GM12878 (cell line): ENCODE measurements around the gene TMEM253. TPM values are rescaled to one million over a fixed set of nuclear protein-coding genes. Genes with fewer than 3 reads are reported as not detected.

Source experiments
- ATAC-seq: fragments of 200-7000 bp; cut with Tn5 transposase; 3 replicates; pipeline ENCODE4 v1.9.1; 2020; ENCODE audit warnings: mild to moderate bottlenecking, moderate library complexity
- BruUV-seq: library from RNA; stranded (reverse); fragments of 400-500 nt; replicated peaks from 2 replicates; lab custom pipeline; 2021; lab: Mats Ljungman, UMichigan
- CTCF ChIA-PET: fragments of 300-600 bp; sonication (Branson Sonifier 250); formaldehyde crosslinking; extraction: SDS; loops from one replicate; lab custom pipeline; 2021; ENCODE audit warnings: inconsistent platforms; lab: Yijun Ruan, JAX
- POLR2A ChIA-PET: fragments of 350-600 bp; formaldehyde crosslinking; extraction: SDS; loops from one replicate; lab custom pipeline; 2021; ENCODE audit warnings: inconsistent platforms; lab: Charles Lee
- RAD21 ChIA-PET: fragments of 300-600 bp; sonication (Branson Sonifier 250); formaldehyde crosslinking; loops from one replicate; lab custom pipeline; 2023; ENCODE audit warnings: antibody characterized with exemption; ENCODE audit not compliant: unreplicated experiment; lab: Charles Lee
- SMC1A ChIA-PET: fragments of 300-600 bp; sonication (Branson Sonifier 250); formaldehyde crosslinking; loops from one replicate; lab custom pipeline; 2023; ENCODE audit not compliant: unreplicated experiment, uncharacterized antibody; lab: Charles Lee
- DNase-seq: peaks from one replicate; pipeline ENCODE4 v3.0.0-alpha.2; 2011; ENCODE audit warnings: low read depth, low spot score
- FAIRE-seq: peaks from 3 replicates; lab custom pipeline; 2011; peaks lifted over from hg19 to GRCh38; lab: Jason Lieb, UNC
- H2AFZ ChIP-seq: 2 replicates; pipeline ENCODE4 v1.6.0; 2011; ENCODE audit warnings: low read depth, low read length, control low read depth; ENCODE audit not compliant: control insufficient read depth
- H3K27ac ChIP-seq: 2 replicates; pipeline ENCODE4 v1.5.1; 2011; ENCODE audit warnings: control low read depth; ENCODE audit not compliant: control insufficient read depth, insufficient read depth
- H3K27me3 ChIP-seq, 2 experiments: replicated peaks in 1 of 2; 2 replicates each; pipeline versions ENCODE4 v1.6.0 to v1.6.1; 2011; ENCODE audit warnings: low read length in 1 of 2; ENCODE audit not compliant: control insufficient read depth in 2 of 2, insufficient read depth in 2 of 2
- H3K36me3 ChIP-seq, 2 experiments: 2 replicates each; pipeline ENCODE4 v1.5.1; 2011; ENCODE audit warnings: low read length in 1 of 2; ENCODE audit not compliant: control insufficient read depth in 2 of 2, insufficient read depth in 2 of 2
- H3K4me1 ChIP-seq: 2 replicates; pipeline ENCODE4 v1.6.1; 2011; ENCODE audit warnings: mild to moderate bottlenecking, low read length, moderate library complexity, mixed read lengths; ENCODE audit not compliant: control insufficient read depth, insufficient read depth
- H3K4me2 ChIP-seq: 2 replicates; pipeline ENCODE4 v1.6.0; 2011; ENCODE audit warnings: control low read depth; ENCODE audit not compliant: control insufficient read depth, insufficient read depth
- H3K4me3 ChIP-seq: fragments of 200-600 bp; sonication (generic); 2 replicates; pipeline ENCODE4 v1.5.1; 2016
- H3K79me2 ChIP-seq: 2 replicates; pipeline ENCODE4 v1.6.0; 2011; ENCODE audit warnings: low read length; ENCODE audit not compliant: control insufficient read depth, insufficient read depth
- H3K9ac ChIP-seq: 2 replicates; pipeline ENCODE4 v1.8.0; 2011; ENCODE audit warnings: low read length, control low read depth, mixed read lengths; ENCODE audit not compliant: control insufficient read depth, insufficient read depth
- H3K9me3 ChIP-seq: replicated peaks from 3 replicates; pipeline ENCODE4 v1.5.1; 2011; ENCODE audit warnings: mild to moderate bottlenecking, low read length; ENCODE audit not compliant: control insufficient read depth, insufficient read depth
- H4K20me1 ChIP-seq: 2 replicates; pipeline ENCODE4 v1.6.0; 2011; ENCODE audit not compliant: control insufficient read depth, insufficient read depth
- ATF7 ChIP-seq: fragments of 450-650 bp; IDR thresholded peaks from 2 replicates; pipeline ENCODE4 v1.6.1; 2016; ENCODE audit warnings: low read depth, mild to moderate bottlenecking
- CBFB ChIP-seq: IDR thresholded peaks from 2 replicates; pipeline ENCODE4 v1.6.1; 2016; ENCODE audit warnings: antibody characterized with exemption, low read depth
- FOS ChIP-seq: IDR thresholded peaks from 3 replicates; pipeline ENCODE4 v1.6.1; 2011; ENCODE audit warnings: borderline replicate concordance; ENCODE audit not compliant: insufficient read length; ENCODE audit errors: extremely low read depth
- IKZF1 ChIP-seq: fragments of 450-650 bp; conservative IDR thresholded peaks from 2 replicates; pipeline ENCODE4 v1.6.1; 2017; ENCODE audit warnings: antibody characterized with exemption, mild to moderate bottlenecking
- MYC ChIP-seq: IDR thresholded peaks from 2 replicates; pipeline ENCODE4 v1.6.1; 2011; ENCODE audit warnings: mild to moderate bottlenecking, low read length, moderate library complexity, inconsistent platforms; ENCODE audit not compliant: insufficient read depth, insufficient replicate concordance, insufficient read length, severe bottlenecking
- NR2C1 ChIP-seq: fragments of 450-650 bp; IDR thresholded peaks from 2 replicates; pipeline ENCODE4 v1.6.1; 2017; ENCODE audit warnings: antibody characterized with exemption, mild to moderate bottlenecking, moderate library complexity
- PAX5 ChIP-seq: IDR thresholded peaks from 2 replicates; pipeline ENCODE4 v1.6.1; 2011; ENCODE audit warnings: low read depth, low read length, borderline replicate concordance
- POLR2AphosphoS2 ChIP-seq: IDR thresholded peaks from 2 replicates; pipeline ENCODE4 v1.6.1; 2011; ENCODE audit warnings: low read depth, mild to moderate bottlenecking, low read length, improper control_type of control experiment, moderate library complexity
- RUNX3 ChIP-seq: IDR thresholded peaks from 2 replicates; pipeline ENCODE4 v1.6.1; 2012; ENCODE audit warnings: low read length, inconsistent platforms
- YY1 ChIP-seq: IDR thresholded peaks from 2 replicates; pipeline ENCODE4 v1.6.1; 2011; ENCODE audit warnings: low read depth, mild to moderate bottlenecking, low read length
- ZBTB4 ChIP-seq: fragments of 450-650 bp; formaldehyde crosslinking; IDR thresholded peaks from 2 replicates; pipeline ENCODE4 v1.4.0; 2022; ENCODE audit warnings: mild to moderate bottlenecking, moderate library complexity
- WGBS: methylation state at CpG from one replicate; pipeline ENCODE4 v1.1.6; 2016; ENCODE audit warnings: low lambda C conversion rate; ENCODE audit not compliant: insufficient replicate concordance, insufficient coverage; ENCODE audit errors: missing lambda C conversion rate; 5-methylcytosine and 5-hydroxymethylcytosine counted together
- in situ Hi-C: fragments of 300-500 bp; cut with MboI; formaldehyde crosslinking; loops from 9 replicates; pipeline ENCODE4 v1.14.3; 2018; ENCODE audit warnings: mixed read lengths
- intact Hi-C: fragments of 100-400 bp; cut with micrococcal nuclease; formaldehyde crosslinking; loops from one replicate; pipeline ENCODE4 v1.14.2; 2022; ENCODE audit not compliant: unreplicated experiment
- polyA plus RNA-seq, 11 experiments: library from polyadenylated mRNA; depleted of rRNA in 4 of 11; unstranded in 6 of 11; stranded (reverse) in 5 of 11; fragments of >200 nt; fragmentation: Nextera tagmentation in 4 of 11; fragmentation: Illumina TruSeq in 1 of 11; extraction: Ambion mirVana in 4 of 11; extraction: Trizol in 1 of 11; gene quantifications; 1 replicate in 1 of 11; 2 replicates in 10 of 11; pipeline versions ENCODE4 v1.2.1 to v1.2.3, GENCODE V29; 2011 to 2016; ENCODE audit warnings: inconsistent platforms in 2 of 11, missing spikeins in 2 of 11, low read depth in 1 of 11
- total RNA-seq, 4 experiments: library from RNA; depleted of rRNA in 3 of 4; stranded (reverse); fragments of >200 nt in 3 of 4; fragmentation: Illumina TruSeq in 1 of 4; extraction: Trizol in 1 of 4; gene quantifications; 2 replicates each; pipeline versions ENCODE4 v1.2.1 to v1.2.3, GENCODE V29; 2013 to 2021
- TF ChIP-seq, protein P1 (sequence below), 3 experiments: IDR thresholded peaks in 2 of 3; conservative IDR thresholded peaks in 1 of 3; 2 replicates each; pipeline ENCODE4 v1.5.1; 2011; ENCODE audit warnings: low read depth in 3 of 3, low read length in 3 of 3, mild to moderate bottlenecking in 3 of 3, control low read depth in 2 of 3, moderate library complexity in 2 of 3, inconsistent platforms in 1 of 3, mixed read lengths in 1 of 3; ENCODE audit not compliant: control insufficient read depth in 2 of 3, insufficient read depth in 1 of 3; ENCODE audit errors: extremely low read depth in 1 of 3
- TF ChIP-seq, protein P2 (sequence below): fragments of 150-350 bp; IDR thresholded peaks from 2 replicates; pipeline ENCODE4 v1.6.1; 2016; ENCODE audit warnings: low read depth, low read length

Gene TMEM253
- total and polyA plus RNA-seq, 10 of the 15 experiments (the other 5 are each of a cell fraction or from before 2014, with no cell fraction given), result 0.11 to 0.48 TPM; not detected in 8

DNA sequence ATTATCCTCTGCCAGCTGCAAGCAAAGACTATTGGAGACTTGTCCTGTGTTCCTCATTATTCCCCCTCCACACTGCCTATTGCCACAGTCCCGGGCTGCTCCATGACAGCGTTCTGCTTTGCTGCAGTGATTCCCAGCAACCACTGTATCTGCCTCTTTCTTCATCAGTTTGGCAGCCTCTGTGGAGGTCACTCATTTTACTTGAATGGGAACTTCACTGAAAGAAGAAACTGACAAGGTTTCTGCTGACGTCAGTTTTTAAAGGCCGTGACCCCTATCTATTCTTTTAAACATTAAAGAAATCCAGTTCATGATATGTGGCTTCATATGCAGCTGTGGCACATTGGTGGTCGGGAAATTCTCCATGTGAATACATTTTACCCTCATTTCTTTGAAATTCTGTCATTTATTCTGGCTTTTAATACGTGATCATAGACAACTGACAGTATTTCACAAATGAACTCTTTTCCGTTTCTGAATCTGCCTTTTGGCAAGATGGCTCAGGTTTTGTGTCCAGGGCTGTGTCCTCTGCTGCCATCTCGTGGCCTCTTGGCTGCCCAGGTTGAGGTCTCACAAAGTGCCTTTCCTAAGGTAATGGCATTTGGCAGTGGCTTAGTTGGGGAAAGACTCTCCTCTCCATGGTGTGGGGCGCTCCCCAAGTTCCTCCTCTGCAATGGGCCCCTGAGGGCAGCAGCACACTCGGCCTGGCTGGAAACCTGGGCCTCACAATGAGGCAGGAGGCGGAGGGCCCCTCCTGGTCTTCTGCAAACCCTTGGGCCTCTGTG, 5.8 kb downstream of the TMEM253 start:
- intact Hi-C loops, result loop anchor here (1.0 kb wide), 1 partner anchor 14 kb away; no protein-coding TSS in a partner anchor
- DNase-seq (no peak), FAIRE-seq (peak; percentile 59), ATAC-seq (peak; percentile 35)
- Histone ChIP-seq H3K4me1 (peaks cover 37% of the 10 kb centered on the region), H3K27me3 (no peaks in the 10 kb centered on the region), H3K9me3 (no peaks in the 10 kb centered on the region; the same call in 2 of the 3 replicates), H4K20me1 (no peaks in the 10 kb centered on the region), H3K4me2 (no peak overlapping the region), H3K36me3 (no peaks in the 10 kb centered on the region), H3K4me3 (no peak overlapping the region), H3K9ac (no peak overlapping the region; the same call in 1 of the 2 replicates), H3K27ac (no peak overlapping the region), H3K79me2 (no peaks in the 10 kb centered on the region; the same call in 1 of the 2 replicates), H2AFZ (peak overlapping the region; percentile 77)
- ChIA-PET POLR2A (interaction anchor here (0.6 to 4.1 kb wide), 2 partner anchors 36 to 351 kb away, joined by 7 to 21 read pairs; partner anchors contain the start of gene ARHGEF40), RAD21 (interaction anchor here (2.8 to 3.2 kb wide), 2 partner anchors 14 to 92 kb away, joined by 5 to 10 read pairs; no protein-coding TSS in a partner anchor), CTCF (interaction anchor here (1.2 to 10.6 kb wide), 9 partner anchors 11 to 392 kb away, joined by 3 to 253 read pairs (median 61); partner anchors contain the start of genes ARHGEF40 and RNASE13), SMC1A (interaction anchor here (1.4 to 8.3 kb wide), 4 partner anchors 12 to 93 kb away, joined by 3 to 99 read pairs (median 44); no protein-coding TSS in a partner anchor)
- in situ Hi-C loops, result no loop called here
- 28% methylated on average over 11 of the region's 11 CpGs for WGBS
- BruUV-seq, result no TSS peak
- TF ChIP-seq IKZF1 (no peak), FOS (no peak), ZBTB4 (CRISPR knock-in tag) (no peak), RUNX3 (peak; percentile 46; the same call in 1 of the 2 replicates), NR2C1 (0 out of 2 replicates have a peak, but pooled peaks have one; percentile 35), ATF7 (peak; percentile 68), YY1 (peak; percentile 90), POLR2AphosphoS2 (no peak), CBFB (no peak), MYC (no peak), PAX5 (no peak)
- TF ChIP-seq, protein P1, sequence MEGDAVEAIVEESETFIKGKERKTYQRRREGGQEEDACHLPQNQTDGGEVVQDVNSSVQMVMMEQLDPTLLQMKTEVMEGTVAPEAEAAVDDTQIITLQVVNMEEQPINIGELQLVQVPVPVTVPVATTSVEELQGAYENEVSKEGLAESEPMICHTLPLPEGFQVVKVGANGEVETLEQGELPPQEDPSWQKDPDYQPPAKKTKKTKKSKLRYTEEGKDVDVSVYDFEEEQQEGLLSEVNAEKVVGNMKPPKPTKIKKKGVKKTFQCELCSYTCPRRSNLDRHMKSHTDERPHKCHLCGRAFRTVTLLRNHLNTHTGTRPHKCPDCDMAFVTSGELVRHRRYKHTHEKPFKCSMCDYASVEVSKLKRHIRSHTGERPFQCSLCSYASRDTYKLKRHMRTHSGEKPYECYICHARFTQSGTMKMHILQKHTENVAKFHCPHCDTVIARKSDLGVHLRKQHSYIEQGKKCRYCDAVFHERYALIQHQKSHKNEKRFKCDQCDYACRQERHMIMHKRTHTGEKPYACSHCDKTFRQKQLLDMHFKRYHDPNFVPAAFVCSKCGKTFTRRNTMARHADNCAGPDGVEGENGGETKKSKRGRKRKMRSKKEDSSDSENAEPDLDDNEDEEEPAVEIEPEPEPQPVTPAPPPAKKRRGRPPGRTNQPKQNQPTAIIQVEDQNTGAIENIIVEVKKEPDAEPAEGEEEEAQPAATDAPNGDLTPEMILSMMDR (IDR thresholded peaks at IDR 0.05 in 2 of 3, conservative IDR thresholded peaks at IDR 0.05 in 1 of 3; ENCODE audit: control insufficient read depth in 2 of 3, extremely low read depth in 1 of 3, insufficient read depth in 1 of 3, low read depth in 3 of 3, low read length in 3 of 3), result peak; percentile 94 to 97 (median 94)
- TF ChIP-seq, protein P2, sequence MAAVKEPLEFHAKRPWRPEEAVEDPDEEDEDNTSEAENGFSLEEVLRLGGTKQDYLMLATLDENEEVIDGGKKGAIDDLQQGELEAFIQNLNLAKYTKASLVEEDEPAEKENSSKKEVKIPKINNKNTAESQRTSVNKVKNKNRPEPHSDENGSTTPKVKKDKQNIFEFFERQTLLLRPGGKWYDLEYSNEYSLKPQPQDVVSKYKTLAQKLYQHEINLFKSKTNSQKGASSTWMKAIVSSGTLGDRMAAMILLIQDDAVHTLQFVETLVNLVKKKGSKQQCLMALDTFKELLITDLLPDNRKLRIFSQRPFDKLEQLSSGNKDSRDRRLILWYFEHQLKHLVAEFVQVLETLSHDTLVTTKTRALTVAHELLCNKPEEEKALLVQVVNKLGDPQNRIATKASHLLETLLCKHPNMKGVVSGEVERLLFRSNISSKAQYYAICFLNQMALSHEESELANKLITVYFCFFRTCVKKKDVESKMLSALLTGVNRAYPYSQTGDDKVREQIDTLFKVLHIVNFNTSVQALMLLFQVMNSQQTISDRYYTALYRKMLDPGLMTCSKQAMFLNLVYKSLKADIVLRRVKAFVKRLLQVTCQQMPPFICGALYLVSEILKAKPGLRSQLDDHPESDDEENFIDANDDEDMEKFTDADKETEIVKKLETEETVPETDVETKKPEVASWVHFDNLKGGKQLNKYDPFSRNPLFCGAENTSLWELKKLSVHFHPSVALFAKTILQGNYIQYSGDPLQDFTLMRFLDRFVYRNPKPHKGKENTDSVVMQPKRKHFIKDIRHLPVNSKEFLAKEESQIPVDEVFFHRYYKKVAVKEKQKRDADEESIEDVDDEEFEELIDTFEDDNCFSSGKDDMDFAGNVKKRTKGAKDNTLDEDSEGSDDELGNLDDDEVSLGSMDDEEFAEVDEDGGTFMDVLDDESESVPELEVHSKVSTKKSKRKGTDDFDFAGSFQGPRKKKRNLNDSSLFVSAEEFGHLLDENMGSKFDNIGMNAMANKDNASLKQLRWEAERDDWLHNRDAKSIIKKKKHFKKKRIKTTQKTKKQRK, result no peak
